Fibroblast of gingiva (primary cell): ENCODE measurements around the gene GLDC.

Experiments used
- DNase-seq: peaks from one replicate; pipeline ENCODE4 v3.0.0-alpha.2; 2011; ENCODE audit warnings: low read depth

The GLDC gene

DNA sequence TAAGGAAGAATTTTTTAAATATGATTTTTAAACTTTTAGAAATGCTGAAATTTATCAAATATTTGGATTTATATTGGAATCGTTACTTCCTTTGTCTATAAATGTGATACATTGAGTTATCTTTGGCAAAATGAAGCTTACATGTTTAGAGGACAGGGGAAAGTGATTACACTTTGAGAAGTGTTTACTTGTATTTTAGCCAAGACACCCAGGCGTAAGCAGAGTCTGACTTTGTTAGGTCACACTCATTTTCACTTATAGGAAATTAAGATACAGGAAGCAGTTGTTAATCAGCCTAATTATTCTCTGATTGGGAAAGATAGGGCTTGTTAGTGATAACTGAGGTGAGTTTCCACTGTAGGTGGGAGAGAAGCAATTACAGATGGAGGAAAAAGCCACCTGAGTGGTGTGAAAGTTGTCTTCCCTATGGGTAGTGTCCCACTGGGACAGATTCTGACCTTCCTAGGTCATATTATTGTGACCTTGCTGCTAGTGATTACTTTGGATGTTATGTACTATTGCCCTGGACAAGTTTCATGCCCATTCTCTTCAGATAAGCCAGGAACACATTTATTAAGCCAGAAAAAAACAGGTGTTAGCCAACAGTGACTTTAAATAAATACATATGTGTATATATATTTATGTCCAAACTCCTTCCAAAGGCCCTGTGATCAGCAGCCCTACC is 143.9 kb downstream of the GLDC start:
- no peak for DNase-seq

DNA sequence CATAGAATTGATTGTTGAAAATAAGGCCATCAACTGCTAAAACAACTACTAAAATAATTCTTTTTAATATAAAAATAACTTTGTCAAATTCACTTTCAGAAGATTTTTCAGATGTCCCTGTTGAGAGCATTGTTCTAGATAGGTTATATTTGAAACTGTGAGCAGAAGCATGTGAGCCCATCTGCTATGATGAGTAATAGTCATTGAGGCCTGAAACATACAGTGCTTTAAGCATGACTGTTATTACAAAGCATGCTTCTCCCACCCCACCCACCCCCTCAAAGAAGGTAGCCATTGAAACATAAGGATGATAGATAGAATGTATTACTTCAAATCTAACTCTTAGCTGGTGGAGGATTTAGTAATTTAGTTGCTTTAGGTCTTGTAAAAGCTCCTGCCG is 146.5 kb downstream of the GLDC start:
- no peak for DNase-seq

DNA sequence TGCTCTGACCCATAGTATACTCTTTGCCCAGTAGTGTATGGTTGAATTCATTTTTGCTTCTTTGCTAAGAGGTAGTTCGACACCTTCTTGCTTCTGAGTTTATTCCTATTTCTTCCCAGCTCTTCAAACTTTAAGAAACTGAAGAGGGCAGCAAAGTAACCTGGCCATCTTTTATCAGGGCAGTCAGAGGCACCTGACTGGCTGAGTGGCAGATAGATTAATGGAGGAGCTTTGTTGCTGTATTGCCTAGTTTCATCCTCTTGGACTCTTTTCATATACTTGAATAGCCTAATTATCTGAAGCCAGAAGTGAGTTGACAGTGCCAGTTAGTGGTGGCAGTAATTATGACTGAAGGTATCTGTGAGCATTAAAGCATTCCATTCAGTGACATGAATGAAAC is 150.1 kb downstream of the GLDC start:
- DNase-seq = no peak

GRCh38 chr9:6490863-6491262 is 154.7 kb downstream of the GLDC start:
- DNase-seq = no peak

- DNase-seq = no peak
These were observed 156.4 kb downstream of the GLDC start for GRCh38 chr9:6489099-6489498.

DNA sequence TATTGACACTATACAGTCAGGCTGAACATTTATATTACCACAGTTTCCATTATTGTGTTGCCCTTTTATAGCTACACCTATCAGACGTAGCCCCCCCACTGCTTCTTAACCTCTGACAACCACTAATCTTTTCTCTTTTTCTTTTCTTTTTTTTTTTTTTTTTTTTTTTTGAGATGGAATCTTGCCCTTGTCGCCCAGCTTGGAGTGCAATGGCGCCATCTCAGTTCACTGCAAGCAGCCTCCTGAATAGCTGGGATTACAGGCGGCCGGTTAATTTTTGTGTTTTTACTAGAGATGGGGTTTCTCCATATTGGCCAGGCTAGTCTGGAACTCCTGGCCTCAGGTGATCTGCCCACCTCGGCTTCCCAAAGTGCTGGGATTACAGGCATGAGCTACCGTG is 157.1 kb downstream of the GLDC start:
- DNase-seq = no peak

- DNase-seq = no peak
These were observed 161.3 kb downstream of the GLDC start for GRCh38 chr9:6484210-6484609.
